OCI-LY1 (cell line): Measurements from ENCODE around the gene KLHL29.

Source experiments
- H2AFZ ChIP-seq: fragments of 200-600 bp; sonication (generic), shearing (Covaris generic); 2 replicates; pipeline ENCODE4 v1.6.0; 2014; ENCODE audit warnings: antibody characterized with exemption, mild to moderate bottlenecking, low read length
- H3F3A ChIP-seq: fragments of 200-600 bp; sonication (generic), shearing (Covaris generic); 2 replicates; pipeline ENCODE4 v1.6.0; 2014; ENCODE audit warnings: mild to moderate bottlenecking, antibody characterized with exemption, low read length, moderate library complexity; ENCODE audit not compliant: insufficient read depth
- H3K27ac ChIP-seq: fragments of 200-600 bp; sonication (generic); 2 replicates; pipeline ENCODE4 v1.5.1; 2014; ENCODE audit warnings: low read length, mixed run types, mild to moderate bottlenecking, low read depth; ENCODE audit not compliant: poor library complexity, severe bottlenecking
- H3K27me3 ChIP-seq: fragments of 200-600 bp; sonication (generic); 2 replicates; pipeline ENCODE4 v1.6.0; 2014; ENCODE audit warnings: antibody characterized with exemption, mild to moderate bottlenecking, low read length, moderate library complexity; ENCODE audit not compliant: insufficient read depth
- H3K36me3 ChIP-seq: fragments of 200-600 bp; sonication (generic); 2 replicates; pipeline ENCODE4 v1.6.1; 2014; ENCODE audit warnings: mild to moderate bottlenecking, antibody characterized with exemption, low read length, moderate library complexity, mixed read lengths; ENCODE audit not compliant: insufficient read depth
- H3K4me1 ChIP-seq: fragments of 200-600 bp; sonication (generic); 2 replicates; pipeline ENCODE4 v1.5.1; 2014; ENCODE audit warnings: mild to moderate bottlenecking, low read length, moderate library complexity; ENCODE audit not compliant: insufficient read depth, severe bottlenecking
- H3K4me2 ChIP-seq: fragments of 200-600 bp; sonication (generic), shearing (Covaris generic); 2 replicates; pipeline ENCODE4 v1.6.1; 2014; ENCODE audit warnings: low read length
- H3K4me3 ChIP-seq: fragments of 200-600 bp; sonication (generic); 2 replicates; pipeline ENCODE4 v1.5.1; 2014; ENCODE audit warnings: low read length, low read depth, mild to moderate bottlenecking, mixed read lengths; ENCODE audit not compliant: poor library complexity, severe bottlenecking
- H3K79me2 ChIP-seq: fragments of 200-600 bp; shearing (Covaris generic); 2 replicates; pipeline ENCODE4 v1.6.1; 2016; ENCODE audit warnings: mixed run types, low read length, mixed read lengths; ENCODE audit not compliant: insufficient read depth
- H3K9ac ChIP-seq: fragments of 200-600 bp; sonication (generic), shearing (Covaris generic); 2 replicates; pipeline ENCODE4 v1.6.1; 2014; ENCODE audit warnings: mild to moderate bottlenecking, low read length, mixed read lengths
- H3K9me2 ChIP-seq: fragments of 200-600 bp; sonication (generic), shearing (Covaris generic); 2 replicates; pipeline ENCODE4 v1.6.1; 2014; ENCODE audit warnings: low read depth, mild to moderate bottlenecking, low read length, mixed read lengths
- H3K9me3 ChIP-seq: fragments of 200-600 bp; shearing (Covaris generic); 2 replicates; pipeline ENCODE4 v1.6.1; 2014; ENCODE audit warnings: low read length, mixed read lengths
- H4K20me1 ChIP-seq: fragments of 200-600 bp; sonication (generic), shearing (Covaris generic); 2 replicates; pipeline ENCODE4 v1.6.0; 2016; ENCODE audit warnings: mild to moderate bottlenecking, low read length; ENCODE audit not compliant: insufficient read depth
- CTCF ChIP-seq: fragments of 200-600 bp; sonication (generic), shearing (Covaris generic); IDR thresholded peaks from 2 replicates; pipeline ENCODE4 v1.5.1; 2017; ENCODE audit warnings: mild to moderate bottlenecking, antibody characterized with exemption, low read length, moderate library complexity, mixed read lengths
- EZH2 ChIP-seq: fragments of 200-600 bp; sonication (generic), shearing (Covaris generic); IDR thresholded peaks from 2 replicates; pipeline ENCODE4 v1.8.0; 2017; ENCODE audit warnings: borderline replicate concordance, mixed run types, mild to moderate bottlenecking, antibody characterized with exemption, low read length, moderate library complexity, mixed read lengths

Gene KLHL29

GRCh38 chr2:23711979-23712755 is 327.2 kb downstream of the KLHL29 start:
- Histone ChIP-seq H3K4me3 (no peak overlapping the region), H3K9me2 (no peaks in the 10 kb centered on the region), H3F3A (no peaks in the 10 kb centered on the region), H3K9ac (no peak overlapping the region), H3K4me1 (no peaks in the 10 kb centered on the region), H3K4me2 (no peak overlapping the region), H3K79me2 (no peaks in the 10 kb centered on the region), H3K36me3 (0 out of 2 replicates have a peak, but pooled peaks cover 7% of the 10 kb centered on the region), H2AFZ (no peak overlapping the region), H3K9me3 (no peaks in the 10 kb centered on the region), H3K27ac (no peak overlapping the region), H4K20me1 (no peaks in the 10 kb centered on the region), H3K27me3 (no peaks in the 10 kb centered on the region)
- TF ChIP-seq CTCF (no peak), EZH2 (no peak)

GRCh38 chr2:23712756-23713151 is 327.8 kb downstream of the KLHL29 start:
- H3K9ac ChIP-seq, result no peak overlapping the region
- no peak overlapping the region for H2AFZ ChIP-seq
- no peaks in the 10 kb centered on the region for H3K9me2 ChIP-seq
- TF ChIP-seq EZH2 (no peak), CTCF (no peak)
- no peaks in the 10 kb centered on the region for H3K79me2 ChIP-seq
- no peaks in the 10 kb centered on the region for H3K27me3 ChIP-seq
- no peaks in the 10 kb centered on the region for H3K4me1 ChIP-seq
- H3F3A ChIP-seq, result no peaks in the 10 kb centered on the region
- H3K4me2 ChIP-seq, result no peak overlapping the region
- no peak overlapping the region for H3K4me3 ChIP-seq
- no peak overlapping the region for H3K27ac ChIP-seq
- H3K36me3 ChIP-seq, result 0 out of 2 replicates have a peak, but pooled peaks cover 7% of the 10 kb centered on the region
- no peaks in the 10 kb centered on the region for H3K9me3 ChIP-seq
- H4K20me1 ChIP-seq, result no peaks in the 10 kb centered on the region

- Histone ChIP-seq H3K4me2 (no peak overlapping the region), H3K27me3 (no peaks in the 10 kb centered on the region), H3K4me3 (no peak overlapping the region)
Observed at GRCh38 chr2:23713351-23713750, 328.4 kb downstream of the KLHL29 start.

More at GRCh38 chr2:23713351-23713750, 328.4 kb downstream of the KLHL29 start:
- Histone ChIP-seq H3K36me3 (0 out of 2 replicates have a peak, but pooled peaks cover 7% of the 10 kb centered on the region), H3K79me2 (no peaks in the 10 kb centered on the region), H3K9me3 (no peaks in the 10 kb centered on the region), H3K4me1 (no peaks in the 10 kb centered on the region), H2AFZ (no peak overlapping the region), H4K20me1 (no peaks in the 10 kb centered on the region), H3K27ac (no peak overlapping the region), H3K9ac (no peak overlapping the region), H3K9me2 (no peaks in the 10 kb centered on the region), H3F3A (no peaks in the 10 kb centered on the region)
- TF ChIP-seq EZH2 (no peak), CTCF (no peak)
